Stimulated activated CD4-positive, alpha-beta T cell treated with anti-CD3 and anti-CD28 coated beads, TNF-alpha, amount 100 ng/mL, for 4 hours (primary cell): ENCODE results near the gene GLA.
A peak's percentile ranks its signal among the peaks of the same experiment; 100 is the strongest.

Experiments used
- DNase-seq, 3 experiments: peaks; one replicate each; pipeline ENCODE4 v3.0.0-alpha.2; 2020; ENCODE audit warnings: low read depth in 3 of 3

Gene GLA

DNA sequence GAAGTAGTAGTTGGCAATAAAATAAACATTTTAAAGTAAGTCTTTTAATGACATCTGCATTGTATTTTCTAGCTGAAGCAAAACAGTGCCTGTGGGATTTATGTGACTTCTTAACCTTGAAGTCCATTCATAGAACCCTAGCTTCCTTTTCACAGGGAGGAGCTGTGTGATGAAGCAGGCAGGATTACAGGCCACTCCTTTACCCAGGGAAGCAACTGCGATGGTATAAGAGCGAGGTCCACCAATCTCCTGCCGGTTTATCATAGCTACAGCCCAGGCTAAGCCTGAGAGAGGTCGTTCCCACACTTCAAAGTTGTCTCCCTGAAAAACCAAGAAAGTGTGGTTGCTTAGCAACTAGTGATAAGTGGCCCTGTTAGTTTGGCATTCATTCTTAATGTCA is 9.9 kb downstream of the GLA start:
- no peak for DNase-seq

- DNase-seq: no peak
These were observed 11.9 kb downstream of the GLA start for GRCh38 chrX:101395789-101396188.

DNA sequence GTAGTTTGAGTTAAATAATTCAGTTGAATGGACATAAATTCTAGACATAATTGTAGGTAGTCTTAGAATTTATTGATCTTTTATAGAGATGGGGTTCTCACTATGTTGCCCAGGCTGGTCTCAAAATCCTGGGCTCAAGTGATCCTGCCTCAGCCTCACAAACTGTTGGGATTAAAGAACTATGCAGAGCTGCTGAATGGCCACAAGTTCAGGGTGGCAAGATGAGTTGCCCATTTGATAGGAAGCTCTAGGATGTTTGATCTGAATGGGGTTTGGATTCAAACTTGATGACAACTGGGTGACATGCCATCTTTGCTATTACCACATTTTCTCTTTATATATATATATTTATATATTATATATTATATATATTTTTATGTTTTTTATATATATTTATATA is 13.4 kb downstream of the GLA start:
- DNase-seq: no peak

DNA sequence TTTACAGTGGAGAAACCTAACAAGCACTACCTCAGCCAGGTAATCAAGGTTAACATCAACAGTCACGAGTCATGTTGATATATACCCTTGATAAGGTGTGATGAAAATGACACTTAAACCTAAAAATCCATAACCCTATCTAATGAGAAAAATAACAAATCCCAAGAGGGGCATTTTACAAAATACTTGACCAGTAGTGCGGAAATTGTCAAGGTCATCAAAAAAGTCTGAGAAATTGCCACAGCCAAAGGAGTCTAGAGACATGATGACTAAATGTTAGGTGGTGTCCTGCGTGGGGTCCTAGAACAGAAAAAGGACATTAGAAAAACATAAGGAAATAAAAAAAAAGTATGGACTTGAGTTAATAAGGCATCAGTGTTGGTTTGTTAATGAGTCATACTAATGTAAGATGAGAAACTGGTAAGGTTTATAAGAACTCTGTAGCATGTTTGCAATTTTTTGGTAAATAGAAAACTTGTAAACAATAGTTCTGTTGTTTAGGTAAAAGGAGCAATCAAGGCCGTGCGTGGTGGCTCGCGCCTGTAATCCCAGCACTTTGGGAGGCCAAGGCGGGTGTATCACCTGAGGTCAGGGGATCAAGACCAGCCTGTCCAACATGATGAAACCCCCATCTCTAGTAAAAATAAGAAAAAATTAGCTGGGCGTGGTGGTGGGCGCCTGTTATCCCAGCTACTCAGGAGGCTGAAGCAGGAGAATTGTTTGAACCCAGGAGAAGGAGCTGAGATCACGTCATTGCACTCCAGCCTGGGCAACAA is 14.0 kb downstream of the GLA start:
- no peak for DNase-seq

DNA sequence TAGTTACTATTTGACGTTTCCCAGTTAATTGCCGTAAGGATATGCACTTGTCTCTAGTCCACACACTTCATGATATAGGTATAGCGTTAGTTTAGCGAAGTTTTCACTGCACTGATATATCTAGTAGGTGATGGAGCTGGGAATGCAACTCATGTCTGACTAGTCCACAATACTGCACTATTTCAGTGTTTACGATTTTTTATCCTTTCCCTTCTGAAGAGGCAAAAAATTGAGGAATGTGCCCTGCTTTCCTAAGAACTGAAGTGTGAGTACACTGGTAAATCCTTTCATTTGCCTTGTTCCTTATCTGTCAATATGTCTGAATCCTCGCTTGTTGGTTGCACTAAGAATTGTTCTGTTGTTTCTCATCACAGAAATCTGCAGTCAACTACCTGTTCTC is 15.9 kb downstream of the GLA start:
- no peak for DNase-seq

DNA sequence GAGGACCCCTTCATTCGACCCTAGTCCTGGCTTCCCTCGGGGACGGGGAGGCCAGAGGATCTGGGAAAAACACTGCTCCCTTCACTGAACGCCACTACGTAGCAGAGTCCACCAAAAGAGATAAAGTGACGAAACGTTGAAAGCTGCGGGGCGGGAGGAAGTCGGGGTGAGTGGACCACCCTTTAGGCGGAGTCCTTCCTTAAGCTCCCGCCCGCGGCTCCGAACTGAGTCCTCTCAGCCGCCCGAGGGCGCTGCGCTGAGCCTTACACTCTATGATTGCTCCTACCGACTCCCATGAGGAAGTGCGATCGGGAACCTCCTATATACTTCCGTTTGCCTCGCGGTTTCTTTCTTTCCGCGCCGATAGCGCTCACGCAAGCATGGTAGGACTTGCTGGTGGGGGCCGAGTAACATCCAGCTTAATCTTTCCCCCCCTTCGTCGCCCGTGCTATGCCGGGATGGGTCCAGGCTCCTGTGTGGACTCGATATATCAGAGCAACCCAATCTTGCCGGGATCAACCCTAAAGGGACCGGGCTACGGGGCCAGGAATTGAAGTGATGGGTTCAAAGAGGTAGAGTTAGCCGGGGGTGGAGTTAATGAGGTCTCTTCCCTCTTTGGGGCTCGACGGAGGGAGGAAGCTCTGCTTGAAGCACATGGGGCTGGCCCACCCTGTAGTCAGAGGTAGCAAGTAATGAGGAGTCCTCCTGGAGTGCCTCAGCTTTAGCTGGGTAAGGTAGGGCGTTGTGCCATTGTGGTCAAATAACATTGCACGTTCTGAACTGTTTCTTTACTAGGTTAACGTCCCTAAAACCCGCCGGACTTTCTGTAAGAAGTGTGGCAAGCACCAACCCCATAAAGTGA is 16.8 kb downstream of the GLA start, which contains the start of gene RPL36A:
TSS of gene RPL36A (plus strand) at position 348 of the 862 bp plus-strand sequence. CDS start at position 381, 33 bp downstream.
- peak; percentile 50 to 72 (median 70) for DNase-seq

DNA sequence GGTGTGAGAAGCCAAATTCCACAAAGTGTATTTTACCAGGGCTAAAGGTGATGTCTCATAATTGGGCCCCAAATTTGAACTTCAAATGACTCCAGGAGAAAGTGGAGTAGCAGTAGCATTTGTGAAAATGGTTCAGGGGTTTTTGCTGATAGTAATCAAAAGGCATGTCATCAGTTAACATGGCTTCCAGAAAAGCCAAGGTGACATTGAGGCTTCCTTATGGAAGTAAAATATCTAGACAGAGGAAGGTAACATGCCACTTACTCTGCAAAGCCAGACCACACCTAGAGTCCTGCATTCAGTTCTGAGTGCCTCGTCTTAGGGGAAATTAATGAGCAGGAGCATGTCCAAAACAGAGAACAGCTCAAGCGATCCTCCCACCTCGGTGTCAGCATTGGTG is 19.1 kb downstream of the GLA start:
- no peak for DNase-seq

DNA sequence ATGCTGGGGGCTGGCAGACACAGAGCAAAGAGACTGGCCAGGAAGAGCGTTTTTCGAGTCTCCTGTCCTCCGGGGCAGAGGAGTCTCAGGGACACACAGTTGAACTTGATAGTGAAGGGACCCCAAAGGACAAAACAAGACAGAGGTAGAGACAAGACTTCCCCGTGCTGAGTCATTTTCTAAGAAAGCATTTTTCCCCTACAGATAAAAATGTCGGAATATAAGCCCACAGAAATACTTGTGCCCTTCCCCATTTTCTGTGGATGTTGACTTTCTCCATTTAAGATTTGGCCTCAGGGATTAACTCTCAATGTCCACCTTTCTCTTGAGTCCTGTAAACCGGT is 21.2 kb downstream of the GLA start:
- DNase-seq: no peak

GRCh38 chrX:101385795-101386541 is 21.8 kb downstream of the GLA start, which contains the start of gene BTK:
BTK (minus strand) TSS chrX:101386191; CDS start chrX:101375284, 10,907 bp downstream.
- no peak for DNase-seq

GRCh38 chrX:101385026-101385684 is 22.6 kb downstream of the GLA start:
- no peak for DNase-seq

GRCh38 chrX:101383679-101384205 is 24.0 kb downstream of the GLA start:
- no peak for DNase-seq

GRCh38 chrX:101377547-101377946 is 30.2 kb downstream of the GLA start:
- DNase-seq: no peak

DNA sequence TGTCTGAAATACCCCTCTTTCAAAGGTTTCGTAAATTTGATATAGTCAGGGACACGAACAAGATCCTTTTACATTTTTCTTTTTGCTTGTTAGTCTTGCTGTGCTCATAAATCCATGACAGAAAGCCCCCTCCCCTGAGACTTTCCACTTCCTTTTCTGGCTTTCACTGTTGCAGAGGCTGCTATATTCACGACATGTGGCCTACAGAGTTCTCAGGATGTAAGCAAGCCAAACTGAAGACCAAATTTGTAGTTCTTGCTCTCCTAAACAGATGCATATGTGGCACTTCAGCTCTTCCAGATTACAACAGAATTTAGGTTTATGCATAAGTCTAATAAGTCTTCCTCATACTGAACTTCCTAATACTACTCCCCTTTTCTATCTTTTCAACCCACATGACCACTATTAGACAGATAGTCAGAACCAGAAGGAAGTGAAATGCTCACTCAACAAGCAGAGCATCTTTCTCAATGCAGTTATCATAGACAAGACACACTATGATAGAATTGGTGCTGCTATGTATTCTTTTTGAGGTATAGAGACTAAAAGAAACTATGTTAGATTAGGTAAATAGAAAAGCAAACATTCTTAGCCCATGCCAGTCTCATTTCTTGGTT is 36.7 kb downstream of the GLA start:
- no peak for DNase-seq

- no peak for DNase-seq
These were observed 38.0 kb downstream of the GLA start for GRCh38 chrX:101369687-101370086.

DNA sequence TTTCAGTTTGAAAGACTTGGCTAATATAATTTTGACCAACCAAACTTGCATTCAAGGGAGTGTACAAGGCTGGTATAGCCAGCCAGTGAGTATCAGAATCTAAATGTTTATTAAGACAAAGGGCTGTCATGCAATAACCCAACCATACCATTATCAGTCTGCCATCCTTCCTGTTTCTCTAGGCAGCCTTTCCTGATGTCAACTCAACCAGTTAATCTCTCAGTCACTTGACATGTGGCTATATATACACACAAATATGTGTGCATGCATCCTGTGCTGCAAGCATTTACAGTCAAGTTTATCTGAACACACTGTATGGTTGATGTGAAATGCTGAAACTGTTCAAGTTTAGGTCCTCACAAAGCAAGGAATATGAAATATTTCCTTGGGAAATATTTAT is 38.9 kb downstream of the GLA start:
- DNase-seq: no peak

DNA sequence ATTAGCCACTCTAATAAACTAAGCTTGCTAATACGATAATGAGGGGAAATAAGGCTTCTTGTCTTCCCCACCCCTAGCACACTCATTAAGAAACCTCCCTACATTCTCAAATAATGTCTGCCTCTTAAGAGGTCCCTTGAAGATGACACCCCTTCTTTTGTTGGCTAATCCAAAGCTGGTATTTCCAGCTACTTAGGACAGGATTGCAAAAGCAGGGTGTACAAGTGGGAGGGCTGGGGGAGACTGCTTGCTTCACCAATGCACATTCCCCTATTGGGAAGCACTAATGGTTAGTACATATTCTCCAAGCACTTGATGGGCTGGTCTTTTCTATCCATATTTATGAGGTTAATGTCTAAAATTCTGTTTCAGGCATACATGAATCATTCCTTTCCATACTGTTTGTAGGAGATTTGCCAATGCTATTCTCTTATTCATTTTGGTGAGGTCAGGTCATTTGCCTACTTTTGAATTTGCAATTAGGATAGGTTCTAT is 42.4 kb downstream of the GLA start:
- no peak for DNase-seq

- DNase-seq: no peak
These were observed 45.0 kb downstream of the GLA start for GRCh38 chrX:101362757-101363156.

- DNase-seq: no peak
These were observed 45.6 kb downstream of the GLA start for GRCh38 chrX:101362116-101362515.

- no peak for DNase-seq
These were observed 47.3 kb downstream of the GLA start for GRCh38 chrX:101360390-101360789.

DNA sequence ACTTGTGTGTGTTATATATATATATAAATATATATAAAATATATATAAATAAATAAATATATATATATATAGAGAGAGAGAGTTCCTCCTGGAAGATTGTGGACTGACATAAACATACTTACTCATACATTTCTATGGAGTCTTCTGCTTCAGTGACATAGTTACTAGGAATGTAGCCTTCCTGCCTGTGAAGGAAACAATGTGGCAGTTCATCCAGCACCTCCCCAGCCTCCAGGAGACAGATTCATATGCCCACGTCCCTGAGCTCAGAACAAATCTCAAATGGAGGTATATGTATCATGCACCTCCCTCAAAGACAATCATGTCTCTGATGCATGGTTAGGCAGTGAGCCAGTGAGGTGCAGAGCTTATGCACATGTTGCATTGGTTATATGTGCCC is 47.8 kb downstream of the GLA start:
- DNase-seq: no peak
